SK-N-SH treated with all-trans-retinoic acid at 6 μM for 48 hours (cell line): Measurements from ENCODE around the gene HDAC11.

Experiments used
- OSR1 ChIP-seq: fragments of 250-450 bp; sonication (Bioruptor Pico); IDR thresholded peaks from 2 replicates; pipeline ENCODE4 v1.8.0; 2022; ENCODE audit warnings: moderate library complexity, mild to moderate bottlenecking, inconsistent platforms
- ZFP3 ChIP-seq: fragments of 250-450 bp; sonication (Bioruptor Pico); IDR thresholded peaks from 2 replicates; pipeline ENCODE4 v1.5.0; 2020; ENCODE audit warnings: mild to moderate bottlenecking, moderate library complexity
- ZNF565 ChIP-seq: fragments of 450-650 bp; formaldehyde crosslinking; conservative IDR thresholded peaks from 2 replicates; pipeline ENCODE4 v1.5.0; 2020; ENCODE audit warnings: low read depth, mild to moderate bottlenecking, moderate library complexity
- ZNF8 ChIP-seq: fragments of 450-650 bp; formaldehyde crosslinking; IDR thresholded peaks from 2 replicates; pipeline ENCODE4 v1.5.0; 2020; ENCODE audit warnings: mild to moderate bottlenecking, moderate library complexity
- TF ChIP-seq, protein P1 (sequence below): fragments of 250-450 bp; sonication (Bioruptor Pico); IDR thresholded peaks from 2 replicates; pipeline ENCODE4 v1.8.0; 2020; ENCODE audit warnings: mild to moderate bottlenecking, moderate library complexity, borderline replicate concordance

- no peak for TF ChIP-seq ZFP3 (CRISPR knock-in tag)
- TF ChIP-seq, protein P1, sequence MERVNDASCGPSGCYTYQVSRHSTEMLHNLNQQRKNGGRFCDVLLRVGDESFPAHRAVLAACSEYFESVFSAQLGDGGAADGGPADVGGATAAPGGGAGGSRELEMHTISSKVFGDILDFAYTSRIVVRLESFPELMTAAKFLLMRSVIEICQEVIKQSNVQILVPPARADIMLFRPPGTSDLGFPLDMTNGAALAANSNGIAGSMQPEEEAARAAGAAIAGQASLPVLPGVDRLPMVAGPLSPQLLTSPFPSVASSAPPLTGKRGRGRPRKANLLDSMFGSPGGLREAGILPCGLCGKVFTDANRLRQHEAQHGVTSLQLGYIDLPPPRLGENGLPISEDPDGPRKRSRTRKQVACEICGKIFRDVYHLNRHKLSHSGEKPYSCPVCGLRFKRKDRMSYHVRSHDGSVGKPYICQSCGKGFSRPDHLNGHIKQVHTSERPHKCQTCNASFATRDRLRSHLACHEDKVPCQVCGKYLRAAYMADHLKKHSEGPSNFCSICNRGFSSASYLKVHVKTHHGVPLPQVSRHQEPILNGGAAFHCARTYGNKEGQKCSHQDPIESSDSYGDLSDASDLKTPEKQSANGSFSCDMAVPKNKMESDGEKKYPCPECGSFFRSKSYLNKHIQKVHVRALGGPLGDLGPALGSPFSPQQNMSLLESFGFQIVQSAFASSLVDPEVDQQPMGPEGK (CRISPR knock-in tag) = no peak
- no peak for TF ChIP-seq OSR1 (CRISPR knock-in tag)
- TF ChIP-seq ZNF8 (CRISPR knock-in tag) = no peak
- TF ChIP-seq ZNF565 = no peak
These were observed 22.1 kb downstream of the HDAC11 start for GRCh38 chr3:13501958-13502790.
